ENCODE results near the gene ORM2.
A peak's percentile ranks its signal among the peaks of the same experiment; 100 is the strongest.
"Not testable (repeated sequence)": the region's sequence is repeated elsewhere in the genome, so short reads cannot be mapped to it uniquely, and the experiment has no call there.

The ORM2 gene

GRCh38 chr9:114329625-114330022 is at the start of gene ORM2:
Gene ORM2 (plus strand): TSS chr9:114329869. CDS start chr9:114329905, 36 bp downstream.
- not testable (repeated sequence) for ATAC-seq, DNase-seq

- no peak for DNase-seq
- ATAC-seq: no peak
Measured at GRCh38 chr9:114280636-114281472, 48.8 kb upstream of the ORM2 start.

GRCh38 chr9:114281473-114282103 is 48.1 kb upstream of the ORM2 start:
- ATAC-seq (no peak), DNase-seq (no peak)

- ATAC-seq: no peak
- no peak for DNase-seq
Measured at GRCh38 chr9:114282104-114282485, 47.6 kb upstream of the ORM2 start.

- DNase-seq (no peak), ATAC-seq (no peak)
Measured at GRCh38 chr9:114282507-114282906, 47.2 kb upstream of the ORM2 start.

- ATAC-seq (peak; percentile 67), DNase-seq (peak; percentile 28)
Measured at GRCh38 chr9:114282926-114283325, 46.7 kb upstream of the ORM2 start.

GRCh38 chr9:114283551-114284111 is 46.0 kb upstream of the ORM2 start:
- DNase-seq (no peak), ATAC-seq (no peak)

GRCh38 chr9:114284316-114285060 is 45.2 kb upstream of the ORM2 start:
- DNase-seq: no peak
- no peak for ATAC-seq

- no peak for ATAC-seq
- no peak for DNase-seq
Measured at GRCh38 chr9:114285166-114285867, 44.4 kb upstream of the ORM2 start.

GRCh38 chr9:114286146-114286679 is 43.5 kb upstream of the ORM2 start:
- ATAC-seq: no peak
- no peak for DNase-seq

GRCh38 chr9:114287001-114287762 is 42.5 kb upstream of the ORM2 start:
- ATAC-seq: no peak

GRCh38 chr9:114287763-114288192 is 41.9 kb upstream of the ORM2 start:
- DNase-seq: no peak
- no peak for ATAC-seq

More at GRCh38 chr9:114287001-114287762, 42.5 kb upstream of the ORM2 start:
- DNase-seq: no peak

- no peak for ATAC-seq
Measured at GRCh38 chr9:114288193-114289091, 41.2 kb upstream of the ORM2 start.

GRCh38 chr9:114289106-114289505 is 40.6 kb upstream of the ORM2 start:
- DNase-seq (no peak), ATAC-seq (no peak)

More at GRCh38 chr9:114288193-114289091, 41.2 kb upstream of the ORM2 start:
- no peak for DNase-seq

- ATAC-seq (no peak), DNase-seq (no peak)
Measured at GRCh38 chr9:114289571-114290481, 39.8 kb upstream of the ORM2 start.

- no peak for ATAC-seq
- no peak for DNase-seq
Measured at GRCh38 chr9:114290561-114290986, 39.1 kb upstream of the ORM2 start.

- ATAC-seq (peak; percentile 40), DNase-seq (peak; percentile 79)
Measured at GRCh38 chr9:114291064-114291474, 38.6 kb upstream of the ORM2 start.

GRCh38 chr9:114291886-114292590 is 37.6 kb upstream of the ORM2 start:
- DNase-seq: no peak
- no peak for ATAC-seq

Measured in stimulated activated naive CD8-positive, alpha-beta T cell treated with anti-CD3 and anti-CD28 coated beads, Interleukin-15, Interleukin-2, amounts not matched to agents 100 U/mL and 50 U/mL, for 24 hours (primary cell).